ENCODE results near the gene TIMM10B. TPM values are rescaled to one million over a fixed set of nuclear protein-coding genes. Genes with fewer than 3 reads are reported as not detected.
A peak's percentile ranks its signal among the peaks of the same experiment; 100 is the strongest.

TIMM10B gene
- polyA plus RNA-seq, 3 donors from 2014 or later = 33.9 to 41.6 (median 35.2) TPM

DNA sequence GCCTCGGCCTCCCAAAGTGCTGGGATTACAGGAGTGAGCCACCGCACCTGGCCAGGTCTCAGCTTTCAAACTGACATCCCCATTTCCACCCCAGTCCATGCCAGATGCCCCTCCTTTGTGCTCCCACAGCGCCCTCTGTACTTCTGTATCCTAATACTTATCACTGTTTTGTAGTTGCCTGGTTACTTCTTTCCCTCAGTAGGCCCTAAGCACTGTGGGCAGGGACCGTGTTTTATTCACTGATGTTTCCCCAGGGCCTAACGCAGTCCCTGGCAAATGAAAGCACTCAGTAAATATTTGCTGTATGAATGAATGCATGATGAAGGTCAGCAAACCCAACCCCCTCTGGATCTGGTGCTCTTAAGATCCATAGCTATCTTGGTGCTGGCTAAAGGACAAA is 5.4 kb upstream of the TIMM10B start:
- Mint-ChIP-seq H3K9me3 (no peaks in the 10 kb centered on the region), H3K27me3 (ENCODE audit: low read depth in 3 of 3) (peaks cover 4 to 8% (median 4%) of the 10 kb centered on the region in 3 donors), H3K36me3 (peaks cover 0 to 16% (median 0%) of the 10 kb centered on the region in 3 donors), H3K4me1 (peaks cover 35 to 46% of the 10 kb centered on the region in 2 donors), H3K4me3 (no peak overlapping the region), H3K27ac (peak overlapping the region; percentile 1 to 84 (median 58))
- DNase-seq = no peak

DNA sequence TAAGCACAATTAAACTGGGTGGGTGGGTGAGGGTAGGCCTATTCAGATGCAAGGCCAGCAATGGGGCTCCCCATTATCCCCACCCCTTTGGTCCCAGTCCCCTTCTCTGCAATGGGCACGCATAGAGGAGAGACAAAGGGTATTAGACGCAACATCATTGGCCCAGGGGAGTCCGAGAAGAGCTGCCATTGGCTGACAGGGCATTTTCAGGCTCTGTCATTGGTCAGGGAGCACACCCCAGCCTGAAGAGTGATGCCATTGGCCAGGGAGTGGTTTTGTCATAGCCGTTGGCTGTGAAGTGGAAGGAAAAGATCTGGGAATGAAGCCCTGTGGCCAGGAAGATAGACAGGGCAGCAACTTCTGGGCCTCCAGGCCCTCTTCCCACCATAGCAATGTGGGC is 4.7 kb upstream of the TIMM10B start:
- H3K4me1 Mint-ChIP-seq = peaks cover 40 to 48% of the 10 kb centered on the region in 2 donors
- peak overlapping the region in 3 of 6 donors; percentile 7 to 70 (median 45) for H3K27ac Mint-ChIP-seq
- H3K9me3 Mint-ChIP-seq = no peaks in the 10 kb centered on the region
- DNase-seq = no peak
- peaks cover 0 to 16% (median 0%) of the 10 kb centered on the region in 3 donors for H3K36me3 Mint-ChIP-seq
- H3K4me3 Mint-ChIP-seq = no peak overlapping the region
- peaks cover 4 to 8% (median 7%) of the 10 kb centered on the region in 3 donors for H3K27me3 Mint-ChIP-seq (ENCODE audit: low read depth in 3 of 3)

DNA sequence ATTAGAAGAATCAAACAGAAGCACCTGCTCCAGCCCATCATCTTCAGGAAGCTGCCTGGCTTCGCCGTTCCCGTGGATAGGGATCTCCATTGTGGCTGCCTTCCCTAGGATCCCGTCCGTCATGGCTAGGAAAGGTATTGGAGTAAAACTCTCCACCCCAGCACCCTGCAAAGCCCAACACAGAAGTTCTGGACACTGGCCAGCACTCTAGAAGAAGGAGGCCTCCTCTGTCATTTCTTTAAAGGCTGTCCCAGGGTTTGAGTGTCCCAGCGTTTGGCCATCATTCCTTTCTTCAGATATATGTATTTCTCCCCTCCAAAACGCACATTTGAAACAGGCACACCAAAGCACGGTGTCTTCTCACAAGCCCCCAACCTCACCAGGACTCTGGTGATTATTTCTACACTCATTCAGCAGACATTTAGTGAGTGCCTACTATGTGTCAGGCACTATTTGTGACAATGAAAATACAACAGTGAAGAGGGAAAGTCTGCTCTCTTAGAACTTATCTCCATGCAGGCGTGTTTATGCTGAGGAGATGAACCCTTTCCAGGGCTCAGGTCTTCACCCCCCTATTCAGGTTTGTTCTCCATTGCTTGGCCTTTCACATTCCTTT is 894 bp upstream of the TIMM10B start:
- H3K4me1 Mint-ChIP-seq = peaks cover 45% of the 10 kb centered on the region in 2 donors
- no peaks in the 10 kb centered on the region for H3K9me3 Mint-ChIP-seq
- peak overlapping the region; percentile 91 to 99 (median 97) for H3K4me3 Mint-ChIP-seq
- no peak for DNase-seq
- peaks cover 0 to 15% (median 0%) of the 10 kb centered on the region in 3 donors for H3K27me3 Mint-ChIP-seq (ENCODE audit: low read depth in 3 of 3)
- H3K27ac Mint-ChIP-seq = peak overlapping the region; percentile 97 to 100 (median 98)
- H3K36me3 Mint-ChIP-seq = peaks cover 0 to 29% (median 11%) of the 10 kb centered on the region in 3 donors

DNA sequence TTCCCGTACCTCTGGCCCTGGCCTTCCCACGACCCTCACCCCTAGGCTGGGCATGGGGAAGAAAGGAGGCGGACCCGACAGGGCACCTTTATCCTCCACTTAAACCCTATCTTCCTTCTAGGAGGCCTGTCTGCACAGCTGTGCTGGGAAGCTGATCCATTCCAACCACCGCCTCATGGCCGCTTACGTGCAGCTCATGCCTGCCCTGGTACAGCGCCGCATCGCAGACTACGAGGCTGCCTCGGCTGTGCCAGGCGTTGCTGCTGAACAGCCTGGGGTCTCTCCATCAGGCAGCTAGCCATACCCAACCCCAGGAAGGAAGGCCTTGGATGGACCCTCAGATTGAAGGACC is 599 bp downstream of the TIMM10B start:
- peaks cover 0 to 15% (median 0%) of the 10 kb centered on the region in 3 donors for H3K27me3 Mint-ChIP-seq (ENCODE audit: low read depth in 3 of 3)
- no peak for DNase-seq
- no peaks in the 10 kb centered on the region for H3K9me3 Mint-ChIP-seq
- peak overlapping the region; percentile 97 to 100 (median 98) for H3K27ac Mint-ChIP-seq
- H3K36me3 Mint-ChIP-seq = peaks cover 0 to 29% (median 11%) of the 10 kb centered on the region in 3 donors
- H3K4me1 Mint-ChIP-seq = peaks cover 45% of the 10 kb centered on the region in 2 donors
- H3K4me3 Mint-ChIP-seq = peak overlapping the region; percentile 91 to 99 (median 97)

DNA sequence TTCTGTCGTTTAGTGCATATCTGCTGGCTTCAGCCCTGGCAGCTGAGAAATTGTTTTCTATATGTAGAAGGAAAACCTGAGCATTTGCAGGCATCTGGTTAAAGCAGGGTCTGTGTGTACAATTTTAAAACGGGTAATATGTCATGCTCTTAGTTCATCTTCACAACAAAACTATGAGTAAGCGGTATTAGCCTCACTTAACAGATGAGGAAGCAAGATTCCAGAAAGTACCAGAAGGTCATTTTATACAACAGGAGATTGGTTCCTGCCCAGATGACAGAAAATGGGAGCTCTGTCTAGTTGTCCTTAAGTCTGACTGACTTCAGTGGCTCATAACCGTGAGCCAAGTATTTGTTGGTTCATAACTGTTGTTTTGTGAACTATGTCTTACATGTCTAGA is 1.1 kb downstream of the TIMM10B start:
- Mint-ChIP-seq H3K4me3 (peak overlapping the region; percentile 42 to 99 (median 97)), H3K27ac (peak overlapping the region; percentile 97 to 100 (median 98)), H3K27me3 (ENCODE audit: low read depth in 3 of 3) (peaks cover 0 to 15% (median 0%) of the 10 kb centered on the region in 3 donors), H3K4me1 (peaks cover 45% of the 10 kb centered on the region in 2 donors), H3K9me3 (no peaks in the 10 kb centered on the region), H3K36me3 (peaks cover 0 to 25% (median 11%) of the 10 kb centered on the region in 3 donors)
- no peak for DNase-seq

DNA sequence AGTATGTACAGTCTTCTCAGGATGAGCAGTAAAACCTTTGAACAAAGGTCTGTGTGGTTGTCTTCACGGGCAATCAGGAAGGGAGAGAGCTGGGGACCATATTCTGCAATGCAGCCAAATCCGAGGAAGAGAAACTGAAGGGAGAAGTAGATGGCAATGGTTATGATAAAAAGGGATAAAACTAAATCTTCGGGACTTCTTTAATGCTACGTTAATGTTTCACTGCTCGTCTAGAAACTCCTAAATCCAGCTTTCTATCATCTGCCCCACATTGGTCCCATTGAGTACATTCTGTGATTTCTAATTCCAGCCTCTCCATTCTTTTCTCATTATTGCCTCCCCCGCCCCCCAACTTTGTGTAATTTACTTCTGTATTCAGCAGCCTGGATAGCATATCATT is 1.7 kb downstream of the TIMM10B start:
- peak overlapping the region; percentile 97 to 100 (median 98) for H3K27ac Mint-ChIP-seq
- H3K36me3 Mint-ChIP-seq = peaks cover 0 to 20% (median 11%) of the 10 kb centered on the region in 3 donors
- H3K4me3 Mint-ChIP-seq = peak overlapping the region; percentile 15 to 99 (median 97)
- no peaks in the 10 kb centered on the region for H3K9me3 Mint-ChIP-seq
- peaks cover 0 to 15% (median 0%) of the 10 kb centered on the region in 3 donors for H3K27me3 Mint-ChIP-seq (ENCODE audit: low read depth in 3 of 3)
- H3K4me1 Mint-ChIP-seq = peaks cover 45% of the 10 kb centered on the region in 2 donors
- no peak for DNase-seq

DNA sequence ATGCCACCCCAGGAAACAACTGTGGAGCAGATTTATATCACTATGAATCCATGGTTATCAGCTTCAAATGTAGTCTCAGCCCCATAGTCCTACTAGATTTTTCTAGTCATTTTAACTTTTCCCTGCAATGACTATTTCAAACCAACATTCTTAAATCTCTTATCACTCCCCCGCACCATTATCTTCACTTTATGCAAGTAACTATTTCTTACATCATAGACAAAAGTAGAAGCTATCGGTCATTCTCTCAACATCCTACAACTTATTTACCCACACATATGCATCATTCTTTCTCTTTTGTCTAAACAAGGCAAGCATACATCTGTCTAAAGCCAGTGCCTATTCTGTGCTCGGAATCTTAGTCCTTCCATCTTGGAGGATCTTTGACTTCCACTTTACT is 4.4 kb downstream of the TIMM10B start:
- Mint-ChIP-seq H3K27ac (no peak overlapping the region), H3K4me1 (peaks cover 28 to 36% of the 10 kb centered on the region in 2 donors), H3K9me3 (no peaks in the 10 kb centered on the region), H3K27me3 (ENCODE audit: low read depth in 3 of 3) (peaks cover 0 to 12% (median 0%) of the 10 kb centered on the region in 3 donors), H3K4me3 (no peak overlapping the region), H3K36me3 (peaks cover 0 to 17% (median 11%) of the 10 kb centered on the region in 3 donors)
- no peak for DNase-seq

DNA sequence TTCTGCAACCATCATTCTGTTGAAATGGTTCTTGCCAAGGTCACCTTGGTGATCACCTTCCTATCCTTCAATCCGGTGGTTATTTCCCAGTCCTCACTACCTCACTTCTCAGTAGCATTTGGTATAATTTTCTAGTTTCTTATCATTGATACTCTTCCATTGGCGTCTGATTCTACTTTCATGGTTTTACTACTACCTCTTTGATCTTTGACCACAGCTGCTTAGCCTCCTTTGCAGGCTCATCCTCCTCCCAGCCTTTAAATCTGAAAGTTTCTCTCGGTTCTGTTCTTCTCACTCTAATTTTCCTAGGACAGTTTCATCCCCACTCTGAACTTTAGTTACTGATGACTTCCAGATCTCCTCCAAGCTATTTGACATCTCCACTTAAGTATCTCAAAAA is 5.0 kb downstream of the TIMM10B start:
- Mint-ChIP-seq H3K9me3 (no peaks in the 10 kb centered on the region), H3K4me3 (no peak overlapping the region), H3K36me3 (peaks cover 0 to 17% (median 11%) of the 10 kb centered on the region in 3 donors), H3K4me1 (peaks cover 22 to 30% of the 10 kb centered on the region in 2 donors), H3K27me3 (ENCODE audit: low read depth in 3 of 3) (peaks cover 0 to 12% (median 0%) of the 10 kb centered on the region in 3 donors), H3K27ac (no peak overlapping the region)
- no peak for DNase-seq

DNA sequence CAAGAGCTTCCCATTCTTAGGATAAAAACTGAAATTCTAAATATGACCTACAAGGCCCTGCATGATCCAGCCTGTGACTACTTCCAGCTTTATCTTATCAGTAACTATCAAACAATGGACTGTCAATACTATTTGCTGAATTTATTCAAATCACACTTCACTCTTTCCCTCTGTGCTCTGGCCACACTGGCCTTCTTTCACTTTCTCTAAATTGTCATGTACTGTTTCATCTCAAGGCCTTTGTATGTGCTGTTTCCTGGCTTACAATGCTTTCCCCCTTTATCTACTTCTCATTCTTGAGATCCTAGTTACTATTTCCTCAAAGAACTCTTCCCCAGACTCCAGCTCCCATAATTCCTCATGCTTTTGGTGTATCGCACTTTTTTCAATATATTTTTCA is 5.6 kb downstream of the TIMM10B start:
- Mint-ChIP-seq H3K36me3 (peaks cover 0 to 22% (median 11%) of the 10 kb centered on the region in 3 donors), H3K27me3 (ENCODE audit: low read depth in 3 of 3) (peaks cover 0 to 8% (median 0%) of the 10 kb centered on the region in 3 donors), H3K9me3 (no peaks in the 10 kb centered on the region), H3K4me3 (no peak overlapping the region), H3K27ac (no peak overlapping the region), H3K4me1 (peaks cover 23 to 24% of the 10 kb centered on the region in 2 donors)
- DNase-seq = no peak

DNA sequence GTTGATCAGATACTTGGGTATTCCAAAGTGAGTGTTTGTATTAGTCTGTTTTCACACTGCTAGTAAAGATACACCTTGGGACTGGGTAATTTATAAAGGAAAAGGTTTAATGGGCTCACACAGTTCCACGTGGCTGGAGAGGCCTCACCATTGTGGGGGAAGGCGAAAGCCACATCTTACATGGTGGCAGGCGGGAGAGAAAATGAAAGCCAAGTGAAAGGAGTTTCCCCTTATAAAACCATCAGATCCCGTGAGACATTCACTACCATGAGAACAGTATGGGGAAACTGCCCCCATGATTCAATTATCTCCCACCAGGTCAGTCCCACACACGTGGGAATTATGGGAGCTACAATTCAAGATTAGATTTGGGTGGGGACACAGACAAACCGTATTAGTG is 7.0 kb downstream of the TIMM10B start:
- DNase-seq = no peak
- H3K4me3 Mint-ChIP-seq = no peak overlapping the region
- no peaks in the 10 kb centered on the region for H3K9me3 Mint-ChIP-seq
- H3K27ac Mint-ChIP-seq = peak overlapping the region in 2 of 6 donors; percentile 33 to 67
- peaks cover 10 to 21% of the 10 kb centered on the region in 2 donors for H3K4me1 Mint-ChIP-seq
- H3K27me3 Mint-ChIP-seq (ENCODE audit: low read depth in 3 of 3) = peaks cover 0 to 3% (median 0%) of the 10 kb centered on the region in 3 donors
- H3K36me3 Mint-ChIP-seq = peaks cover 4 to 22% (median 5%) of the 10 kb centered on the region in 3 donors

DNA sequence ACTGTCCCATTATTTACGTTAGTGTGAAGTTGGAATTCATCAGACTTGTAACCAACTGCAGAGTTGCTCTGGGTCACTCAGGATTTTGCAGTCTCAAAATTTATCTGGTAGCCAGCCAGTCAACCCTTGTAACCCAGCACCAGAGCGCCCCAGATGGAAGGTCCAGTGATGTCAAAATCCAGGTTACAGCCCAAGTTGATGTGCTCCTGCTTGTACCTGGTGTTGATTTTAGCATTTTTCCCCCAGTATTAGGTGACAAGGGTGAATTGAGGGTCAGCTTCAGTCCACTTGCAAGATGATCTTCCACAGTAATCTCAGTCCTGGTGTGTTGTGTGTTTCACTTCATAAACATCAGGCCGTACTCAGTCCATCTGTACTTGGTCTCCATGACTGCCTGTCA is 7.5 kb downstream of the TIMM10B start:
- Mint-ChIP-seq H3K36me3 (peaks cover 5 to 19% (median 6%) of the 10 kb centered on the region in 3 donors), H3K27ac (peak overlapping the region in 2 of 6 donors; percentile 5 to 33), H3K9me3 (no peaks in the 10 kb centered on the region), H3K4me1 (peaks cover 6 to 17% of the 10 kb centered on the region in 2 donors), H3K27me3 (ENCODE audit: low read depth in 3 of 3) (no peaks in the 10 kb centered on the region), H3K4me3 (no peak overlapping the region)
- DNase-seq = no peak

DNA sequence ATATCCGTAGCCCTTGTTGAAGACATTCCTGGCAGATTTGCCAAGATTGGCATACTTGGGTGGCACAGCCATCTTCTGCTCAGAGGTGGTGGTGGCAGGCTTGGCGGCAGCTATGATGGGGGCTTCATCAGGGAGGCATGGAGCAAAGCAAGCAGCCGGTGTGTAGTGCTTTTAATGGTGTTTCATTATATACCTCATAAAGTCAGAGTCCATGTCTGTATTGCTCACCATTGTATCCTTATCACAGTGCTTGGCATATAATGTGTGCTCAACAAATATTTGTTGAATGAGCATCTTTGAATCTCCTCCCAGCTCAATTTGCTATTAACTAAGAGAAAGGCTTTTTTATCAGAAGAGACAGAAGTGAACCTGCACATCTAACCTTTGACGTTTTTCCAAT is 8.0 kb downstream of the TIMM10B start:
- Mint-ChIP-seq H3K27me3 (ENCODE audit: low read depth in 3 of 3) (no peaks in the 10 kb centered on the region), H3K4me1 (peaks cover 6 to 17% of the 10 kb centered on the region in 2 donors), H3K27ac (peak overlapping the region in 1 of 6 donors; percentile 5), H3K36me3 (peaks cover 5 to 19% (median 6%) of the 10 kb centered on the region in 3 donors), H3K4me3 (no peak overlapping the region), H3K9me3 (no peaks in the 10 kb centered on the region)
- DNase-seq = no peak

DNA sequence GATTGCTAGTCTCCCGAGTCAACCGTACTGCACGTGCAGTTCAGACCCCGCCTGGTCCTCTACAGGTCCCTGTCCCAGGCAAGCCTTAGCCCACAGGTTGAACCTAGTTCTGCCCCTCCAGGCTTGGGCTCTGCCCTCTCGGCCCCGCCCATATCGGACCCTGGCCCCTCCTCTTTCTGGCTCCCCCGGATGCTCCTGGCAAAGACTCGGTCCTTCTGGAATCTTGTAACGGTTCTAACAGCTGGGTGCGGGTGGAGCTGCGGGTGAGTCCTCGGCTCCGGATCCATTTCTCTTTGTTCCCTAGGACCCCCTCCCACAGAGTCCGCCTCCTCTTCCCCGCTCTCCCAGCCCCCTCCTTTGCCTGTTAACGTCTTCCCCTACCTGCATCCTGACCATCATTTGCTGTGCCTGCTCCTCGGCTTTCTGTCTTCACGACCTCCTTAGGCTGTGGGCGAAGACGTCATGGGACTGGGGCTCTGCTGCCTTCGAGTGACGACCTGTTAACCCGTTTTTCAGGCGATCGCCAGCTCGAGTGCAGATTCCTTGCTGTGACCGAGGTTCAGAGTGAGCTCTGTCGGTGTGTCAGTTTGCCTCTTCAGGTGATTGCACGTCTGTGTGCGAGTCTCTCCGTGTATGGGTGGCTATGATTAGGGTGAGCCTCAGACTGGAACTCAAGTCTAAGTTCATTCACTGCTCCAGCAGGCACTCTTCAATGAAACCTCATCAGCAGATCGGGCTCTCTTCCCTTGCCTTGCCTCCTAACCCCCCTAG is 16.0 kb downstream of the TIMM10B start, which contains the start of gene DNHD1:
Gene DNHD1 (plus strand): TSS at position 212 of the 771 bp plus-strand sequence. CDS start 936 bp downstream, outside the sequence.
- Mint-ChIP-seq H3K27me3 (ENCODE audit: low read depth in 3 of 3) (peaks cover 0 to 3% (median 0%) of the 10 kb centered on the region in 3 donors), H3K4me3 (no peak within 1 kb of the TSS), H3K9me3 (no peaks in the 10 kb centered on the region), H3K27ac (peak within 1 kb of the TSS in 2 of 6 donors; percentile 46 to 52), H3K36me3 (peaks cover 12 to 26% (median 17%) of the 10 kb centered on the region in 3 donors), H3K4me1 (peaks cover 0 to 13% of the 10 kb centered on the region in 2 donors)
- no peak for DNase-seq

DNA sequence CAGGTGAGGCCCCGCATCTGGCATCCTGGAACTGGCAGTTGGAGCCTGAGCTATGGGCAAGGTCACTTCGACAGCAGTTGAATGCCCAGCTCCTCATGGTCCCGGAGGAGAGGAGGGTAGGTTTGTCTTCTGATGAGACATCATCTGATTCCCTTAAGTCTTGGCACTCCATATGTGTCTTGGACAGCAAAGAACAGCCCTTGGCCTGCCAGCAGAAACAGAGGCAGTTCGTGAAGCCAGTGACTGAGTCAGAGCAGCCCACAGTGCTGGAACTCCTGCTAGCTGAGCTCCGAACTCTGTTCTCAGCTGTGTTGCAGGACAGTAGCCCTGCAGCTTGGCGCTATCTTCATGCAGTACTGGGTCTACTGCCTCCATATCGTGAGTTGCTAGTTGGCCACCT is 16.8 kb downstream of the TIMM10B start:
- Mint-ChIP-seq H3K36me3 (peaks cover 12 to 20% (median 16%) of the 10 kb centered on the region in 3 donors), H3K27me3 (ENCODE audit: low read depth in 3 of 3) (peaks cover 0 to 3% (median 0%) of the 10 kb centered on the region in 3 donors), H3K9me3 (no peaks in the 10 kb centered on the region), H3K4me3 (no peak overlapping the region), H3K4me1 (peaks cover 0 to 5% of the 10 kb centered on the region in 2 donors), H3K27ac (no peak overlapping the region)
- no peak for DNase-seq

All from immature natural killer cell (primary cell).